ENCODE data around the gene YRDC.

Gene YRDC

DNA sequence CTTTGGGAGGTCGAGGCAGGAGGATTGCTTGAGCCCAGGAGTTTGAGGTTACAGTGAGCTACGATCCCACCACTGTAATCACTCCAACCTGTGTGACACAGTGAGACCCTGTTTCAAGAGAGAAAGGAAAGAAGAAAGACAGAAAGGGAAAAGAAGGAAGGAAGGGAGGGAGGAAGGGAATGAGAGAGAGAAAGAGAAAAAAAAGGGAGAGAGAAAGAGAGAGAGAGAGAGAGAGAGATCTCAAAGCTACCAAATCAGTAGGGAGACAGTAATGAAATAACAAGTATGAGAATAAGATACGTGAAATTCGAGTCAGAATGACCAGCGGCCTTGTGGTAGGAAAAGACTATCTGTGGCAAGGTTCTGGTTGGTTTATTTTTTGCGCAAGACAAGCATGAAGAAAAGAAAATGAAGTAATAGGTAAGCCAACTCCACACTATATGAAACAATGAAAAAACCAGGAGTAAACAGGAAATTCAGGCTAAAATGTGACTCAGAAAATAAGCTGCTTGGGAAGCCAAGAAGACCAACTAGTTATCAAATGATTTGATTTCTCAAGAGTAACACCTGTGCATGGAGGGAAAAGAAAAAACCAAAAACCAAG is 42.4 kb upstream of the YRDC start:
- no peak overlapping the region for H2AK5ac ChIP-seq (ENCODE audit: low read length)
- peaks cover 4% of the 10 kb centered on the region for H3K36me3 ChIP-seq (ENCODE audit: control insufficient read depth, insufficient read depth, low read length)
- H2BK120ac ChIP-seq (ENCODE audit: low read depth, low read length): no peak overlapping the region
- H4K5ac ChIP-seq (ENCODE audit: low read length): no peak overlapping the region
- no peak overlapping the region for H3K56ac ChIP-seq (ENCODE audit: low read length)
- no peak overlapping the region for H3K4ac ChIP-seq (ENCODE audit: low read depth, low read length)
- H3K4me2 ChIP-seq (ENCODE audit: low read length): no peak overlapping the region
- no peaks in the 10 kb centered on the region for H3K4me1 ChIP-seq (ENCODE audit: control insufficient read depth, low read depth, low read length)
- WGBS (ENCODE audit: extremely low coverage, insufficient coverage, low lambda C conversion rate): no CpG with 5 or more reads among the region's 6 CpGs
- no peaks in the 10 kb centered on the region for H3K27me3 ChIP-seq (ENCODE audit: insufficient read depth, low read length, poor library complexity)
- H3K18ac ChIP-seq (ENCODE audit: low read length): no peak overlapping the region
- no peak overlapping the region for H3K9ac ChIP-seq (ENCODE audit: low read length)
- H3K79me1 ChIP-seq (ENCODE audit: low read length): peaks cover 24% of the 10 kb centered on the region
- H2BK15ac ChIP-seq (replicated peaks; ENCODE audit: low read depth): no peak overlapping the region
- no peak for DNase-seq
- H3K79me2 ChIP-seq (ENCODE audit: control insufficient read depth, insufficient read depth, low read length): peaks cover 14% of the 10 kb centered on the region
- H4K8ac ChIP-seq (ENCODE audit: low read depth, low read length): no peak overlapping the region
- no peak overlapping the region for H3K4me3 ChIP-seq (ENCODE audit: low read length)
- no peak overlapping the region for H2BK5ac ChIP-seq (ENCODE audit: low read length)
- no peak overlapping the region for H3K23ac ChIP-seq (ENCODE audit: low read length)
- no peak overlapping the region for H3K27ac ChIP-seq (ENCODE audit: low read depth, low read length)

DNA sequence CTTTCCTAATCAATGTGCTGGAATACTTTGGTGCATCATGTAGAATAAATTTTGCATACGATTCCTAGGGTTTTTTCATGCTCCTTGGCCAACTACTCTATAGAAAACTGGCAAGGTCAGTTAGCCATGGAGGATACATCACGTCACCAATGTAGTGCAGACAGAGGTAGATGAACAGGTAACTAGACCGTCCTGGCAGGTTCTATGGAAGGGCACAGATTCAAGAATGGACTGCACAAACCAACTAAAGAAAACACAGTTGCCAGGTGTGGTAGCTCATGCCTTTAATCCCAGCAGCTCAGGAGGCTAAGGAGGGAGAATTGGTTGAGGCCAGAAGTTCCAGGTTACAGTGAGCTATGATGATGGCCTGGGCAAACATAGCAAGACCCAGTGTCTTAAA is 41.5 kb upstream of the YRDC start:
- H3K4me2 ChIP-seq (ENCODE audit: low read length): no peak overlapping the region
- no peak overlapping the region for H3K4me3 ChIP-seq (ENCODE audit: low read length)
- H3K9ac ChIP-seq (ENCODE audit: low read length): no peak overlapping the region
- no peak overlapping the region for H2BK5ac ChIP-seq (ENCODE audit: low read length)
- H2BK15ac ChIP-seq (replicated peaks; ENCODE audit: low read depth): no peak overlapping the region
- H3K79me2 ChIP-seq (ENCODE audit: control insufficient read depth, insufficient read depth, low read length): peaks cover 14% of the 10 kb centered on the region
- no peak overlapping the region for H4K5ac ChIP-seq (ENCODE audit: low read length)
- no peak for DNase-seq
- WGBS (ENCODE audit: extremely low coverage, insufficient coverage, low lambda C conversion rate): no CpG with 5 or more reads among the region's 3 CpGs
- no peak overlapping the region for H4K8ac ChIP-seq (ENCODE audit: low read depth, low read length)
- no peak overlapping the region for H2AK5ac ChIP-seq (ENCODE audit: low read length)
- no peak overlapping the region for H3K18ac ChIP-seq (ENCODE audit: low read length)
- H3K27me3 ChIP-seq (ENCODE audit: insufficient read depth, low read length, poor library complexity): no peaks in the 10 kb centered on the region
- H3K79me1 ChIP-seq (ENCODE audit: low read length): peaks cover 22% of the 10 kb centered on the region
- H3K23ac ChIP-seq (ENCODE audit: low read length): no peak overlapping the region
- H3K36me3 ChIP-seq (ENCODE audit: control insufficient read depth, insufficient read depth, low read length): peaks cover 2% of the 10 kb centered on the region
- H3K4me1 ChIP-seq (ENCODE audit: control insufficient read depth, low read depth, low read length): no peaks in the 10 kb centered on the region
- H2BK120ac ChIP-seq (ENCODE audit: low read depth, low read length): no peak overlapping the region
- H3K56ac ChIP-seq (ENCODE audit: low read length): no peak overlapping the region
- H3K27ac ChIP-seq (ENCODE audit: low read depth, low read length): no peak overlapping the region
- no peak overlapping the region for H3K4ac ChIP-seq (ENCODE audit: low read depth, low read length)

DNA sequence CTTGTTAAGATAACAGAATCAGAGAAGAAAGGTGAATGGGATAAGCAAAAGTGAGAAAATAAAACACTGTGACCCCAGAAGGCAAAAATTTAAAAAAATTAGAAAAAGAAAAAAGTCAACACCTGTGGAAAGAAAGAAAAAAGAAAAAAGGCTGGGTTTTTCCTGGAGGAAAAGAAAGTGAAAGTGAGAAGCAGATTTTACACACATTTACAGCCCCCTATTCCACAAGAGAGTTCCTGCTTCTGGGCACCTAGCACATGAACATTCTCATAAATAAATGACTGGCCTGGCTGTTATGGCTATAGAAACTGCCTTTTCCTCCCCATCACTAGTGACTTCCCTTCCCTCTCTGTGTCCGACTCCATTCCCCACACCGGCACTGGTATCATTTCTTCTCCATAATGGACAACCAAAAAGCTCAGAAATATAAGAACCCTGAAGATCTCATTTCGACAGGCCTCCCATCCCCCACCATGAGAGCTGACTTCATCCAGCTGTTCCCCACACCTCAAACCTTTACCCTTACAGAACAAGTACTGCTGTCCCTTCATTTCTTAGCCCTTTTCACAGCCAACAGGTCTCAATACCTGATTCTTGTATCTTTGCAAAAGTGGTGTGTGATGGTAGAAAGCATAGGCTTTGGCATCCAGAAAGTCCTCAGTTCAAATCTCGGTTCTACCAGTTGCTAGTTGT is 38.8 kb upstream of the YRDC start:
- no peak overlapping the region for H3K18ac ChIP-seq (ENCODE audit: low read length)
- no peak overlapping the region for H2BK5ac ChIP-seq (ENCODE audit: low read length)
- no peak overlapping the region for H3K56ac ChIP-seq (ENCODE audit: low read length)
- H4K8ac ChIP-seq (ENCODE audit: low read depth, low read length): no peak overlapping the region
- no peak overlapping the region for H2BK15ac ChIP-seq (replicated peaks; ENCODE audit: low read depth)
- no peak overlapping the region for H2BK120ac ChIP-seq (ENCODE audit: low read depth, low read length)
- H3K9ac ChIP-seq (ENCODE audit: low read length): no peak overlapping the region
- no peaks in the 10 kb centered on the region for H3K27me3 ChIP-seq (ENCODE audit: insufficient read depth, low read length, poor library complexity)
- H3K36me3 ChIP-seq (ENCODE audit: control insufficient read depth, insufficient read depth, low read length): peaks cover 2% of the 10 kb centered on the region
- no peaks in the 10 kb centered on the region for H3K4me1 ChIP-seq (ENCODE audit: control insufficient read depth, low read depth, low read length)
- H3K79me1 ChIP-seq (ENCODE audit: low read length): peaks cover 12% of the 10 kb centered on the region
- H3K4me3 ChIP-seq (ENCODE audit: low read length): no peak overlapping the region
- H3K27ac ChIP-seq (ENCODE audit: low read depth, low read length): no peak overlapping the region
- no peak overlapping the region for H3K4ac ChIP-seq (ENCODE audit: low read depth, low read length)
- no peak overlapping the region for H3K4me2 ChIP-seq (ENCODE audit: low read length)
- H3K23ac ChIP-seq (ENCODE audit: low read length): no peak overlapping the region
- no CpG with 5 or more reads among the region's 4 CpGs for WGBS (ENCODE audit: extremely low coverage, insufficient coverage, low lambda C conversion rate)
- no peak overlapping the region for H2AK5ac ChIP-seq (ENCODE audit: low read length)
- DNase-seq: no peak
- H4K5ac ChIP-seq (ENCODE audit: low read length): no peak overlapping the region
- peaks cover 11% of the 10 kb centered on the region for H3K79me2 ChIP-seq (ENCODE audit: control insufficient read depth, insufficient read depth, low read length)

DNA sequence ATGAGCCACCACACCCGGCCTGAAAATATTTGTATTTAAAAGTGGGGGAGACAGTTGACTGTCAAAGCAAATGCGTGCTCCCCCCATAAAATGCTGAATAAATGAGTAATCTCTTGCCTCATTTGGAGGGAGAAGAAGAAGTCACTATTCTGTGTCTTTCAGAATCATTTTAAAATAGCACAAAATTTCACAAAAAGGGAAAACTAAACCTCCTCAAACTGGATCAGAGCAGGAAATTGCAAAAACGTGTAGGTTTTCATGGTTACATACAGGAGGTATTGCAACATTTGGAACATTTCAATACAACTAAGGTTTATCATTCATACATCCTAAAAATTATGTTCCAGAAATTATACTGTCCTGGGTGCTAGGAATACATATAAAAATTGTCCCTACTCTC is 37.8 kb upstream of the YRDC start:
- peaks cover 8% of the 10 kb centered on the region for H3K79me2 ChIP-seq (ENCODE audit: control insufficient read depth, insufficient read depth, low read length)
- no peak overlapping the region for H2BK15ac ChIP-seq (replicated peaks; ENCODE audit: low read depth)
- no peak overlapping the region for H3K4me2 ChIP-seq (ENCODE audit: low read length)
- H3K56ac ChIP-seq (ENCODE audit: low read length): no peak overlapping the region
- H2BK5ac ChIP-seq (ENCODE audit: low read length): no peak overlapping the region
- H4K5ac ChIP-seq (ENCODE audit: low read length): no peak overlapping the region
- H3K4me3 ChIP-seq (ENCODE audit: low read length): no peak overlapping the region
- no peak overlapping the region for H3K23ac ChIP-seq (ENCODE audit: low read length)
- no peak overlapping the region for H4K8ac ChIP-seq (ENCODE audit: low read depth, low read length)
- no peak overlapping the region for H2AK5ac ChIP-seq (ENCODE audit: low read length)
- no CpG with 5 or more reads among the region's 3 CpGs for WGBS (ENCODE audit: extremely low coverage, insufficient coverage, low lambda C conversion rate)
- H3K36me3 ChIP-seq (ENCODE audit: control insufficient read depth, insufficient read depth, low read length): peaks cover 2% of the 10 kb centered on the region
- DNase-seq: no peak
- H3K18ac ChIP-seq (ENCODE audit: low read length): no peak overlapping the region
- H2BK120ac ChIP-seq (ENCODE audit: low read depth, low read length): no peak overlapping the region
- peaks cover 9% of the 10 kb centered on the region for H3K79me1 ChIP-seq (ENCODE audit: low read length)
- H3K27ac ChIP-seq (ENCODE audit: low read depth, low read length): no peak overlapping the region
- no peaks in the 10 kb centered on the region for H3K4me1 ChIP-seq (ENCODE audit: control insufficient read depth, low read depth, low read length)
- no peaks in the 10 kb centered on the region for H3K27me3 ChIP-seq (ENCODE audit: insufficient read depth, low read length, poor library complexity)
- no peak overlapping the region for H3K4ac ChIP-seq (ENCODE audit: low read depth, low read length)
- no peak overlapping the region for H3K9ac ChIP-seq (ENCODE audit: low read length)

DNA sequence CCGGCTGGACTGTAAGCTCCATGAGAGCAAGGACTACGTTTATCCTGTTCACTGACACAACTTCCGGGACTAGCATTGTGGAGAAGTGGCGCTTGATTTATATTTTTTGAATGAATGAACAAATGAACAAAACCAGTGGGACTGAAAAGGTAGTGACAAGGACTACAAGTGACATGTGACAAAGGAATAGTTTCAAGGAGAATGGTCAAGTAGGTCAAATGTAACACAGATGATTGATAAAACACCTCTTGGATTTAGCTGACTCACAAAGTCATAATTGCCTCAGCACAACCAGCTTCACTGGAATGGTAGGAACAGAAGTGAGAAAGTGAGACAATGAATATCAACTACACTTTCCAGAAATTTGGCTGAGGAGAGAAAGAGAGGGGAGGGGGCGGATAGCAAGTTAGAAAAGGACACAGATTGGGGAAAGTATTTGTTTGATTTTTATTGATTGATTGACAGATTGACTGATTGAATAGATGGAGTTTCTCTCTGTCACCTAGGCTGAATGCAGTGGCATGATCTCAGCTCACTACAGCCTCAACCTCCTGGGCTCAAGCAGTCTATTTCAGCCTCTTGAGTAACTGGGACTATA is 37.1 kb upstream of the YRDC start:
- no CpG with 5 or more reads among the region's 5 CpGs for WGBS (ENCODE audit: extremely low coverage, insufficient coverage, low lambda C conversion rate)
- H3K79me2 ChIP-seq (ENCODE audit: control insufficient read depth, insufficient read depth, low read length): peaks cover 8% of the 10 kb centered on the region
- no peak overlapping the region for H3K27ac ChIP-seq (ENCODE audit: low read depth, low read length)
- no peaks in the 10 kb centered on the region for H3K4me1 ChIP-seq (ENCODE audit: control insufficient read depth, low read depth, low read length)
- H3K79me1 ChIP-seq (ENCODE audit: low read length): peaks cover 7% of the 10 kb centered on the region
- no peak for DNase-seq
- H3K4ac ChIP-seq (ENCODE audit: low read depth, low read length): no peak overlapping the region
- H3K27me3 ChIP-seq (ENCODE audit: insufficient read depth, low read length, poor library complexity): no peaks in the 10 kb centered on the region
- no peak overlapping the region for H4K5ac ChIP-seq (ENCODE audit: low read length)
- H3K56ac ChIP-seq (ENCODE audit: low read length): no peak overlapping the region
- H2BK15ac ChIP-seq (replicated peaks; ENCODE audit: low read depth): no peak overlapping the region
- H3K4me2 ChIP-seq (ENCODE audit: low read length): no peak overlapping the region
- H3K4me3 ChIP-seq (ENCODE audit: low read length): no peak overlapping the region
- peaks cover 2% of the 10 kb centered on the region for H3K36me3 ChIP-seq (ENCODE audit: control insufficient read depth, insufficient read depth, low read length)
- no peak overlapping the region for H2BK120ac ChIP-seq (ENCODE audit: low read depth, low read length)
- H2BK5ac ChIP-seq (ENCODE audit: low read length): no peak overlapping the region
- H3K23ac ChIP-seq (ENCODE audit: low read length): no peak overlapping the region
- H3K18ac ChIP-seq (ENCODE audit: low read length): no peak overlapping the region
- H2AK5ac ChIP-seq (ENCODE audit: low read length): no peak overlapping the region
- H3K9ac ChIP-seq (ENCODE audit: low read length): no peak overlapping the region
- H4K8ac ChIP-seq (ENCODE audit: low read depth, low read length): no peak overlapping the region
